HuH-7.5 (cell line): ENCODE results near the gene OR4D11.

ENCODE experiments used
- DNase-seq: peaks from one replicate; pipeline ENCODE4 v3.0.0; 2011; ENCODE audit warnings: low spot score

The OR4D11 gene

DNA sequence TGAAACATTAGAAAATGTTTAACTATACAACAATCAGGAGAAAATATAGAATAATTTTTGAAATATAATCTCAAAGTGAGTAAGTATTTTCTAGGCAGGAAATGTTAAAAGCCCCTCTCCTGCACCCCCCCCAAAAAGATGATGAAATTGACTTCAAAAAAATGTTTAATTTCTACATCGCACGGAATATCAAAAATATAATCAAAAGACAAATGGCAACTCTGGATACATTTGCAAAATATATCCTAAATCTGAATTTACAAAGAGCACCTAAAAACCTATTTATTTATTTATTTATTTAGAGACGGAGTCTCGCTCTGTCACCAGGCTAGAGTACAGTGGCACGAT lies 44.9 kb downstream of the OR4D11 start:
- no peak for DNase-seq

DNA sequence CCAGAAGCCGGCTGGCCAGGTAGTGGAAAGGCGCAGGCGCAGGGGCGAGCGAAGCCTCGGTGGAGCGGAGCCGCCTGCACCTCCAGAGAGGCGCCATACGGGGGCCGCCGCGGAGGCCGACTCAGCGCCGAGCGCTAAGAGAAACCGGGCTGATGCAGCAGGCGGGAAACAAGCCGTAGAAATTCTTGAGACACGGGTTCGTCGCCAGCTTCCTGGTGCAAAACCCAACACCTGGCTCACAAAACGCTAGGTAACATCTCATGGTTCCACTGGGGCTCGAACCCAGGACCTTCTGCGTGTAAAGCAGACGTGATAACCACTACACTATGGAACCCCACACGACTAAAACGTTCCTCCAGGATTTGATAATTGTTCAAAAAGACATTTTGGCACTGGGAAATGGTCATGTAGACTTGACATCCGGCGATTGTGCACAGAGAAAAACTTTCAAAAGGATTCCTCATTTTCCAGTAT lies 47.0 kb downstream of the OR4D11 start:
- DNase-seq = peak; percentile 89

DNA sequence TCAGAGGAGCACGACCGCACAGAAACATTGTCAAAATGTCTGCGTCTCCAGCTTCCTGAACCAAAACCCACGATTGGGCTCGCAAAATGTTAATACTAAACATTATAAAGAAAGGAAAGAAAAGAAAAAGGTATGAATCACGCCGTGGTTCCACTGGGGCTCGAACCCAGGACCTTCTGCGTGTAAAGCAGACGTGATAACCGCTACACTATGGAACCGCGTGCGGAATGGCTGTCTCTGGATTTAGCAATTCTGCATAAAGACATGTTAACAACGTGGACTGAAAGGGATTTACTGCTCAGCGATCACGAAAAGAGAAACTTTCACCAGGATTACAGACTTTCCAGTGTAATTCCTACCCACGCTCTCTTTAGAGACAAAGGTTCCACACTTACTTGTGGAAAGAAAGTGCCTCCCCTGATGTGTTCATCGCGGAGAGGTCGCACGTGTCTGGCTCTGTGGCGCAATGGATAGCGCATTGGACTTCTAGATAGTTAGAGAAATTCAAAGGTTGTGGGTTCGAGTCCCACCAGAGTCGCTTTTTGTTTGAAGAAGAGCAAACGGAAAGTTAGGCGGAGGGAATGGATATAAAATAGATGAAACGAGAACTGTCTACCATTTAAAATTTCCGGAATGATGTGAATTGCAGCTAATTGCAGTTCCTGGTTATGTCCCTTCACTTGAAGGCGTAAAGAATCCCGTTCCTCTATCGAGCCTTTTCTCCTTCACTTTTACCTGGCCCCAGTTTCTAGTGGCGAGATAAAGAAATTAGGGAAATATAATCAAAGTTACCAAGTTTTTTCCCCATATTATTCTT lies 47.7 kb downstream of the OR4D11 start:
- DNase-seq = no peak

DNA sequence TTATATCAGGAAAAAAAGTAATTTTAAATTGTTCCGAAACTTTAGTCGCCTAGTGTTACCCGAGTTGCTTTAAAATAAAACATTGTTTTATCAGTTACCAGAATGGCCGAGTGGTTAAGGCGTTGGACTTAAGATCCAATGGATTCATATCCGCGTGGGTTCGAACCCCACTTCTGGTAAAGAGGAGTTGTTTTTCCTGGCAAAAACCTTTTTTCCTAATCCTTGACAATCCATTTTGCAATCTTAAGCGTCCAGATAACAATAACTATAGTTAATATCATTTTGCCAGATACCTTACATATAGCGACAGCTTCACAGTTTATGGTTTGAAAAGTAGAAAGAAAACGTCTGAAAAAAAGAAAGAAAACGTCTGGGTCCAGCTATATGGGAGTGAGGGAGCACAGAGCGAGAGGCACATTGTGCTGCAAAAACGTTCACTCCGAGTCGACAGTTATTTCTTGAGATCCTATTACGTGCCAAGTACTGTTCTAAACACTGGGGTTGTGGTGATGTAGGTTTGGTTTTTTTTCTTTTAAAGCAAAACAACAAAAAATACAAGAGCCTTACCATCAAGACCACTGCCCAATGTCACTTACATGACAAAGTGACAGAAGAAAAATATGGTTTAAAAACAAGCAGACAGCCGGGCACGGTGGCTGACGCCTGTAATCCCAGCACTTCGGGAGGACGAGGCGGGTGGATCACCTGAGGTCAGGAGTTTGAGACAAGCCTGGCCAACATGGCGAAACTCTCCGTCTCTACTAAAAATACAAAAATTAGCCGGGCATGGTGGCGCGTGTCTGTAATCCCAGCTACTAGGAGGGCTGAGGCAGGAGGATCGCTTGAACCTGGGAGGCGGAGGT lies 48.5 kb downstream of the OR4D11 start:
- peak; percentile 54 for DNase-seq

DNA sequence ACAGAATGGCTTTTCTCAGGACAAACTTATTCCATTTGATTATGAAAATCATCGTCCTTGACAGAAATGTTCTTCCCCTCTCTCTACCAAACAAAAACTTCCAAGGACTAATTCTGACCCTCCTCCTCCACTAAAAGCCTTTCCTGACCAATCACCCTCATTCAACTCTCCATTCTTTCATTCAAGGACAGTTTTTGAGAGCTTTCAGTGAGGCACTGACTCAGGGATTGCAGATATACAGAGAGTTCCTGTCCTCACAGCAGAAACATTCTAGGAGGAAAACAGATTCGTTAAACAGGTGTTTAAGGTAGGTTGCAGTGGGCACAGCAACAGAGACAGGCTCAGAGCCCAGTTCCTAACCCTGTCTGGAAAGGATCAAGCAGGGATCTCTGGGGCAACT lies 49.5 kb downstream of the OR4D11 start:
- no peak for DNase-seq

DNA sequence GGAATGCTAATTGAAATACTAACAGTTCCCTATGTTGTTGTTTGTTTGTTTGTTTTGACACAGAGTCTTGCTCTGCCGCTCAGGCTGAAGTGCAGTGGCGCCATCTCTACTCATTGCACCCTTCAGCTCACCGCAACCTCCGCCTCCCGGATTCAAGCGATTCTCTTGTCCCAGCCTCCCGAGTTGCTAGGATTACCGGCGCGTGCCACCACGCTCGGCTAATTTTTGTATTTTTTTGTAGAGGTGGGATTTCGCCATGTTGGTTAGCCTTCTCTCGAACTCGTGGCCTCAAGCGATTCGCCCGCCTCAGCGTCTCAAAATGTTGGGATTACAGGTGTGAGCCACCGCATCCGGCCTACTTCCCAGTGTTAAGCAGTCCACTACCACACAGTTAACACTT lies 49.9 kb downstream of the OR4D11 start:
- no peak for DNase-seq
